GM12874 (cell line): ENCODE measurements around the gene PRF1.

Source experiments
- TF ChIP-seq, protein P1 (sequence below): IDR thresholded peaks from 2 replicates; pipeline ENCODE4 v1.5.1; 2011; ENCODE audit warnings: low read depth, mild to moderate bottlenecking, control low read depth, low read length, moderate library complexity; ENCODE audit not compliant: insufficient read depth

PRF1 gene

DNA sequence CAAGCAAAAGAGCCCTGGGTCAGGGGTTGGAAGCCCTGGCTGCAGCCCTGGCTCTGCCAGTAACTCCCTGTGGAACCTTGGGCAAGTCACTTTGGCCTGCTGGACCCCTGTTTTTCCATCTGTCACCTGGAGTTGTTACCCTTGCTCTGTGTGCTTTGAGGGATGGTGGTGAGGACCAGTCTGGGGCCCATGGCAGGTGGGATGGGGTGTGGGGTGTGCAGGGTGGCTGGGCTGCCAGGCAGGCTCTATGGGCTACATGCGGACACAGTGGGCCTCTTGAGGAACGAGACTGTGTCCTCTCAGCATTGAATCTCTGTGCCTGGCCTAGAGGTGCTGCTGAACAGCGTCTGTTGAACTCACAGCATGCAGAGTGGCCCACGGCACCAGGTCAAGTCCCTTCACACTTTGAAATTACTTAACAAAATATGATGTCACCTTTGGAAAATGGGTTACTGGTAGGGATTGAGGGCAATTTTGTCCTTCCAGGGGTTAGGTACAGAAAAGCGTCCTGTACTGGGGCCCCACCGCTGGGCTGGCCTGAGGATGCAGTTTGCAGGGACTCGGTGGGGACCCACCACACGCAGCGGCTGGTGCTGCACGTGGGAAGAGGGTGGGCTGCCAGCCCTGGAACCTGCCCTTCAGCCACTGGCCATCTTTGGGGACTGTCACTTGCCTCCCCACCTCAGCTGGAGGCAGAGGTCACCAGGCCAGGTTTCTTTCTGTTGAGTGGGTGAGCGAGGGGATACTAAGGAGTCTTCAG lies 45.3 kb downstream of the PRF1 start:
- TF ChIP-seq, protein P1, sequence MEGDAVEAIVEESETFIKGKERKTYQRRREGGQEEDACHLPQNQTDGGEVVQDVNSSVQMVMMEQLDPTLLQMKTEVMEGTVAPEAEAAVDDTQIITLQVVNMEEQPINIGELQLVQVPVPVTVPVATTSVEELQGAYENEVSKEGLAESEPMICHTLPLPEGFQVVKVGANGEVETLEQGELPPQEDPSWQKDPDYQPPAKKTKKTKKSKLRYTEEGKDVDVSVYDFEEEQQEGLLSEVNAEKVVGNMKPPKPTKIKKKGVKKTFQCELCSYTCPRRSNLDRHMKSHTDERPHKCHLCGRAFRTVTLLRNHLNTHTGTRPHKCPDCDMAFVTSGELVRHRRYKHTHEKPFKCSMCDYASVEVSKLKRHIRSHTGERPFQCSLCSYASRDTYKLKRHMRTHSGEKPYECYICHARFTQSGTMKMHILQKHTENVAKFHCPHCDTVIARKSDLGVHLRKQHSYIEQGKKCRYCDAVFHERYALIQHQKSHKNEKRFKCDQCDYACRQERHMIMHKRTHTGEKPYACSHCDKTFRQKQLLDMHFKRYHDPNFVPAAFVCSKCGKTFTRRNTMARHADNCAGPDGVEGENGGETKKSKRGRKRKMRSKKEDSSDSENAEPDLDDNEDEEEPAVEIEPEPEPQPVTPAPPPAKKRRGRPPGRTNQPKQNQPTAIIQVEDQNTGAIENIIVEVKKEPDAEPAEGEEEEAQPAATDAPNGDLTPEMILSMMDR, result no peak

DNA sequence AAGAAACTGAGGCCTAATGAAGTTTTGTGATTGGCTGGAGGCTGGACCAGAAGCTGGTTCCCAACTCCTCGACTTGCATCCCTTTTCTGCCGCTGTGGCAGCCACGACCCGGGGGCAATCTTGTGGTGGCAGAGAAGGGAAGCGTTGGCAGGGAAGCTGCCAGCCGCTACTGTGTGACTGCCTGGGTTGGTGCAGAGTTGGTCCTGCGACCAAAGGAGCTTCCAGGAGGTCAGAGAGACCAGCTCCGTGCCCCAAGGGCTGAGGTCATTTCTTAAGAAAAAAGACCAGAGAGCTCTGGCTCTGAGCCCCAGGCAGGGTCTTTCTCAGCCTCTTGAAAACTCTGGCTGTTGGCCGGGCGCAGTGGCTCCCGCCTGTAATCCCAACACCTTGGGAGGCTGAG lies 47.2 kb downstream of the PRF1 start:
- TF ChIP-seq, protein P1, result no peak

DNA sequence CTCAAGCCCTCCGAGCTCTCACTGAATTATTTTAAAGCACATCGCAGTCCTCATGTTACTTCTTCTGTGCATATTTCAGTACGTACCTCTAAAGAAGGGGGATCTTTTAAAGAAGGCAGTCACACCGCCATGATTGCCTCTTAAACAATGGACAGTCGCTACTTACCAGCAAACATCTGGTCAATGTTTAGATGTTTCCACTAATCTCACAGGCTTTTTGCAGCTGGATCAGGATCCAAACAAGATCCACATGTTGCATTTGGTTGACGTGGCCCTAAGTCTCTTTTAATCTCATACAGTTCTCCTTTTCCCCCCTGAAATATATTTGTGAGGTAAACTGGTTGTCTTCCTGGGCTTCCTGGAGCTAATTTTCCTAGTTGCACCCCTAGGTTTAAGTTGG lies 50.0 kb downstream of the PRF1 start:
- TF ChIP-seq, protein P1, result no peak

DNA sequence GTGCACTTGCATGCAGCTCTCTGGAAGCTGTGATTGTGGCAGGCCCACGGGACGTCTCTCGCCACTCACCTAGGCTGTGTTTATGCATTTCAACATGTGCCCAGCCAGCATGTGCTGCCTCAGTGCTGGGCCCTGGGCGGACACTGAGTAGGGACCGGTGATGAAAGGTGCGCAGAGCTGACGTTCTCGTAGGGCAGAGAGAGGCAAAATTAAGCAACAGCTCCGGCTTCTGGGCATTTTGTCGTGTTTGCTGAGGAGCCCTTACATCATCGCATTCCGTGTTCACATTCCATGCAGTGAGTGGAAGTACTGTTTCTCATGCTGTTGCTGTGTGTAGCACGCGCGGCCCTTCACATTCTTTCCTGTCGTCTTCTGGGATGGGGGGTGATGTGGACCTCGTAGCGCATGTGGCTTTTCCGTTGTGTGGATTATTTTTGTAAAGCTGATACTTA lies 50.5 kb downstream of the PRF1 start:
- TF ChIP-seq, protein P1, result no peak

DNA sequence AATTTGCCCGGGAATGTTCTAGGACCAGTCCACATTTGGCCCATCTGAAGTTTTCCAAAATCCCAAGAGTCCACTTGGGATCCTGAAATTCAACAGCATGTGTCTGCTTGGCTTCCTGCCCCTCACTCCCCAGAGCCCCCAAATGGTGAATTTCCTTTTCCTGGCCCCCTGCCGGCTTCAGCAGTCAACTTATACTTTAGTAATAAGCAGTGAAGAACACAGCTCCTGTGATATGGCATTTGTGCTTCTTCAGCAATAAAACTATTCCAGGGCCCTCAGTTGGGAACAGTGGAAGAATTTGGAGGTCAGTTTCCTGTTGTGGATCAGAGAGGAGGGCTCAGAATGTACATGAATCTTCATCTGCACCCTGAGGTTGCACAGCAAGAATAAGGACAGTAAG lies 51.1 kb downstream of the PRF1 start:
- TF ChIP-seq, protein P1, result no peak

DNA sequence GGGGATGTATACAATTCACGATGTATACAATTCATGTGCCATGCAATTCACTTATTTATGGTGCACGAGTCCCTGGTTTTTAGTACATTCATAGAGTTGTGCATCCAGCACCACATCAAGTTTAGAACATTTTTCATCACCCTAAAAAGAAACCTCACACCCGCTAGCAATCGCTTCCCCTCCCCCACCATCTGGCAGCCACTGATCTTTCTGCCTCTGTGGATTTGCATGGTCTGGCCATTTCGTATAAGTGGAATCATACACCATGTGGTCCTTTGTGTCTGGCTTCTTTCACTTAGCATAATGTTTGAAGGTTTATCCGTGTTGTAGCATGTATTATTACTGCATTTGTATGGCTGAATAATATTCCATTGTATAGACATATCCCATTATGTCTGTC lies 52.1 kb downstream of the PRF1 start:
- TF ChIP-seq, protein P1, result no peak

DNA sequence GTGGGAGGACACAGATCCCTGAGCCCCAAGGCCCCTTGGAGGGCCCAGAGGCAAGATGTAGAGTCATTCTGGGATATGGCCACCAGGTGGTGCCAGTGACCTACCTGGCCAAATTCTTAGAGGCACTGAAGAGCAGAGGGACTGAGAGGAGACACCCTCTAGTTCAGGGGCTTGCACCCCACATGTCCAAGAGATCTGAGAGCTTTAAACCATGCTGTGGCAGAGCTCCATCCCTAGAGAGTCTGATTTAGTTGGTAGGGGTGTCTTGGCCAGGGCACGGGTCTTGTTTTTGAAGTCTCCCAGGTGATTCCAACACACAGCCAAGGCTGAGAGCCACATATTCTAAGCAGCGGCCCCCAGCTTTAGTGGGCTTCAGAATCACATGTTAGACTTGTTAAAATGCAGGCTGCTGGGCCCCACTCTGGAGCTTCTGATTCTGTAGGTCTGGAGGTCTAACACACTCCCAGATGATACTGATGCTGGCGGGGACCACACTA lies 52.5 kb downstream of the PRF1 start:
- TF ChIP-seq, protein P1, result peak; percentile 87
